GM12878 (cell line): ENCODE measurements around the gene NOS3. TPM values are rescaled to one million over a fixed set of nuclear protein-coding genes. Genes with fewer than 3 reads are reported as not detected.

Experiments used
- ATAC-seq: fragments of 200-7000 bp; cut with Tn5 transposase; 3 replicates; pipeline ENCODE4 v1.9.1; 2020; ENCODE audit warnings: mild to moderate bottlenecking, moderate library complexity
- BruUV-seq: library from RNA; stranded (reverse); fragments of 400-500 nt; replicated peaks from 2 replicates; lab custom pipeline; 2021; lab: Mats Ljungman, UMichigan
- CTCF ChIA-PET: fragments of 300-600 bp; sonication (Branson Sonifier 250); formaldehyde crosslinking; extraction: SDS; loops from one replicate; lab custom pipeline; 2021; ENCODE audit warnings: inconsistent platforms; lab: Yijun Ruan, JAX
- POLR2A ChIA-PET: fragments of 350-600 bp; formaldehyde crosslinking; extraction: SDS; loops from one replicate; lab custom pipeline; 2021; ENCODE audit warnings: inconsistent platforms; lab: Charles Lee
- RAD21 ChIA-PET: fragments of 300-600 bp; sonication (Branson Sonifier 250); formaldehyde crosslinking; loops from one replicate; lab custom pipeline; 2023; ENCODE audit warnings: antibody characterized with exemption; ENCODE audit not compliant: unreplicated experiment; lab: Charles Lee
- SMC1A ChIA-PET: fragments of 300-600 bp; sonication (Branson Sonifier 250); formaldehyde crosslinking; loops from one replicate; lab custom pipeline; 2023; ENCODE audit not compliant: unreplicated experiment, uncharacterized antibody; lab: Charles Lee
- DNase-seq: peaks from one replicate; pipeline ENCODE4 v3.0.0-alpha.2; 2011; ENCODE audit warnings: low read depth, low spot score
- FAIRE-seq: peaks from 3 replicates; lab custom pipeline; 2011; peaks lifted over from hg19 to GRCh38; lab: Jason Lieb, UNC
- H2AFZ ChIP-seq: 2 replicates; pipeline ENCODE4 v1.6.0; 2011; ENCODE audit warnings: low read depth, low read length, control low read depth; ENCODE audit not compliant: control insufficient read depth
- H3K27ac ChIP-seq: 2 replicates; pipeline ENCODE4 v1.5.1; 2011; ENCODE audit warnings: control low read depth; ENCODE audit not compliant: control insufficient read depth, insufficient read depth
- H3K27me3 ChIP-seq, 2 experiments: replicated peaks in 1 of 2; 2 replicates each; pipeline versions ENCODE4 v1.6.0 to v1.6.1; 2011; ENCODE audit warnings: low read length in 1 of 2; ENCODE audit not compliant: control insufficient read depth in 2 of 2, insufficient read depth in 2 of 2
- H3K36me3 ChIP-seq, 2 experiments: 2 replicates each; pipeline ENCODE4 v1.5.1; 2011; ENCODE audit warnings: low read length in 1 of 2; ENCODE audit not compliant: control insufficient read depth in 2 of 2, insufficient read depth in 2 of 2
- H3K4me1 ChIP-seq: 2 replicates; pipeline ENCODE4 v1.6.1; 2011; ENCODE audit warnings: mild to moderate bottlenecking, low read length, moderate library complexity, mixed read lengths; ENCODE audit not compliant: control insufficient read depth, insufficient read depth
- H3K4me2 ChIP-seq: 2 replicates; pipeline ENCODE4 v1.6.0; 2011; ENCODE audit warnings: control low read depth; ENCODE audit not compliant: control insufficient read depth, insufficient read depth
- H3K4me3 ChIP-seq: fragments of 200-600 bp; sonication (generic); 2 replicates; pipeline ENCODE4 v1.5.1; 2016
- H3K79me2 ChIP-seq: 2 replicates; pipeline ENCODE4 v1.6.0; 2011; ENCODE audit warnings: low read length; ENCODE audit not compliant: control insufficient read depth, insufficient read depth
- H3K9ac ChIP-seq: 2 replicates; pipeline ENCODE4 v1.8.0; 2011; ENCODE audit warnings: low read length, control low read depth, mixed read lengths; ENCODE audit not compliant: control insufficient read depth, insufficient read depth
- H3K9me3 ChIP-seq: replicated peaks from 3 replicates; pipeline ENCODE4 v1.5.1; 2011; ENCODE audit warnings: mild to moderate bottlenecking, low read length; ENCODE audit not compliant: control insufficient read depth, insufficient read depth
- H4K20me1 ChIP-seq: 2 replicates; pipeline ENCODE4 v1.6.0; 2011; ENCODE audit not compliant: control insufficient read depth, insufficient read depth
- NKRF ChIP-seq: fragments of 450-650 bp; conservative IDR thresholded peaks from 2 replicates; pipeline ENCODE4 v1.6.1; 2017; ENCODE audit warnings: mild to moderate bottlenecking, moderate library complexity
- NR2C1 ChIP-seq: fragments of 450-650 bp; IDR thresholded peaks from 2 replicates; pipeline ENCODE4 v1.6.1; 2017; ENCODE audit warnings: antibody characterized with exemption, mild to moderate bottlenecking, moderate library complexity
- RELB ChIP-seq: fragments of 450-650 bp; IDR thresholded peaks from 2 replicates; pipeline ENCODE4 v1.6.1; 2017; ENCODE audit warnings: low read depth, mild to moderate bottlenecking, moderate library complexity
- SMAD1 ChIP-seq: fragments of 450-650 bp; IDR thresholded peaks from 2 replicates; pipeline ENCODE4 v1.6.1; 2018; ENCODE audit warnings: mild to moderate bottlenecking, low read depth; ENCODE audit not compliant: partially characterized antibody
- SREBF1 ChIP-seq: IDR thresholded peaks from 2 replicates; pipeline ENCODE4 v1.6.1; 2012; ENCODE audit warnings: mild to moderate bottlenecking, low read length
- ZBTB33 ChIP-seq: fragments of 450-650 bp; IDR thresholded peaks from 2 replicates; pipeline ENCODE4 v1.6.1; 2017; ENCODE audit warnings: mild to moderate bottlenecking
- WGBS: methylation state at CpG from one replicate; pipeline ENCODE4 v1.1.6; 2016; ENCODE audit warnings: low lambda C conversion rate; ENCODE audit not compliant: insufficient replicate concordance, insufficient coverage; ENCODE audit errors: missing lambda C conversion rate; 5-methylcytosine and 5-hydroxymethylcytosine counted together
- in situ Hi-C: fragments of 300-500 bp; cut with MboI; formaldehyde crosslinking; loops from 9 replicates; pipeline ENCODE4 v1.14.3; 2018; ENCODE audit warnings: mixed read lengths
- intact Hi-C: fragments of 100-400 bp; cut with micrococcal nuclease; formaldehyde crosslinking; loops from one replicate; pipeline ENCODE4 v1.14.2; 2022; ENCODE audit not compliant: unreplicated experiment
- polyA plus RNA-seq, 11 experiments: library from polyadenylated mRNA; depleted of rRNA in 4 of 11; unstranded in 6 of 11; stranded (reverse) in 5 of 11; fragments of >200 nt; fragmentation: Nextera tagmentation in 4 of 11; fragmentation: Illumina TruSeq in 1 of 11; extraction: Ambion mirVana in 4 of 11; extraction: Trizol in 1 of 11; gene quantifications; 1 replicate in 1 of 11; 2 replicates in 10 of 11; pipeline versions ENCODE4 v1.2.1 to v1.2.3, GENCODE V29; 2011 to 2016; ENCODE audit warnings: inconsistent platforms in 2 of 11, missing spikeins in 2 of 11, low read depth in 1 of 11
- total RNA-seq, 4 experiments: library from RNA; depleted of rRNA in 3 of 4; stranded (reverse); fragments of >200 nt in 3 of 4; fragmentation: Illumina TruSeq in 1 of 4; extraction: Trizol in 1 of 4; gene quantifications; 2 replicates each; pipeline versions ENCODE4 v1.2.1 to v1.2.3, GENCODE V29; 2013 to 2021

NOS3 gene
- total and polyA plus RNA-seq, 10 of the 15 experiments (the other 5 are each of a cell fraction or from before 2014, with no cell fraction given) = 0.06 to 0.92 (median 0.30) TPM; not detected in 3

GRCh38 chr7:150944066-150945042 lies 46.5 kb upstream of the NOS3 start:
- POLR2A ChIA-PET = no interaction called here
- Histone ChIP-seq H3K4me3 (no peak overlapping the region), H2AFZ (no peak overlapping the region), H3K27ac (no peak overlapping the region), H3K9ac (no peak overlapping the region), H3K4me1 (no peaks in the 10 kb centered on the region), H3K79me2 (no peaks in the 10 kb centered on the region), H4K20me1 (no peaks in the 10 kb centered on the region), H3K9me3 (no peaks in the 10 kb centered on the region), H3K36me3 (no peaks in the 10 kb centered on the region), H3K27me3 (peaks cover 0 to 2% of the 10 kb centered on the region in 2 experiments; a peak in 2 of 4 replicates), H3K4me2 (no peak overlapping the region)
- CTCF ChIA-PET = interaction anchor here (0.5 kb wide), 1 partner anchor 54 kb away, joined by 5 read pairs; no protein-coding TSS in a partner anchor
- WGBS = 17% methylated on average over 6 of the region's 6 CpGs
- FAIRE-seq (no peak), DNase-seq (no peak), ATAC-seq (no peak)
- in situ Hi-C loops (no loop called here), intact Hi-C loops (no loop called here)
- TF ChIP-seq RELB (no peak), NR2C1 (no peak), ZBTB33 (no peak), SMAD1 (no peak), SREBF1 (no peak), NKRF (no peak)
- SMC1A ChIA-PET = no interaction called here
- RAD21 ChIA-PET = no interaction called here
- BruUV-seq = no TSS peak
